ENCODE data around the gene MED12L.
"Not testable (repeated sequence)": the region's sequence is repeated elsewhere in the genome, so short reads cannot be mapped to it uniquely, and the experiment has no call there.

- TF ChIP-seq TRIM28 (IDR thresholded peaks at IDR 0.05; ENCODE audit: borderline replicate concordance, low read length); SETDB1 (IDR thresholded peaks at IDR 0.05; ENCODE audit: insufficient read length, low read length); ZNF398 (tag by site-specific recombination; IDR thresholded peaks at IDR 0.05): not testable (repeated sequence)
- TF ChIP-seq, protein P1, sequence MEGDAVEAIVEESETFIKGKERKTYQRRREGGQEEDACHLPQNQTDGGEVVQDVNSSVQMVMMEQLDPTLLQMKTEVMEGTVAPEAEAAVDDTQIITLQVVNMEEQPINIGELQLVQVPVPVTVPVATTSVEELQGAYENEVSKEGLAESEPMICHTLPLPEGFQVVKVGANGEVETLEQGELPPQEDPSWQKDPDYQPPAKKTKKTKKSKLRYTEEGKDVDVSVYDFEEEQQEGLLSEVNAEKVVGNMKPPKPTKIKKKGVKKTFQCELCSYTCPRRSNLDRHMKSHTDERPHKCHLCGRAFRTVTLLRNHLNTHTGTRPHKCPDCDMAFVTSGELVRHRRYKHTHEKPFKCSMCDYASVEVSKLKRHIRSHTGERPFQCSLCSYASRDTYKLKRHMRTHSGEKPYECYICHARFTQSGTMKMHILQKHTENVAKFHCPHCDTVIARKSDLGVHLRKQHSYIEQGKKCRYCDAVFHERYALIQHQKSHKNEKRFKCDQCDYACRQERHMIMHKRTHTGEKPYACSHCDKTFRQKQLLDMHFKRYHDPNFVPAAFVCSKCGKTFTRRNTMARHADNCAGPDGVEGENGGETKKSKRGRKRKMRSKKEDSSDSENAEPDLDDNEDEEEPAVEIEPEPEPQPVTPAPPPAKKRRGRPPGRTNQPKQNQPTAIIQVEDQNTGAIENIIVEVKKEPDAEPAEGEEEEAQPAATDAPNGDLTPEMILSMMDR (tag by site-specific recombination; IDR thresholded peaks at IDR 0.05), result not testable (repeated sequence)
These were observed 12.6 kb upstream of the MED12L start for GRCh38 chr3:151072842-151073241.

All from HEK293 (cell line).